ENCODE measurements around the gene TPRG1.

TPRG1 gene

DNA sequence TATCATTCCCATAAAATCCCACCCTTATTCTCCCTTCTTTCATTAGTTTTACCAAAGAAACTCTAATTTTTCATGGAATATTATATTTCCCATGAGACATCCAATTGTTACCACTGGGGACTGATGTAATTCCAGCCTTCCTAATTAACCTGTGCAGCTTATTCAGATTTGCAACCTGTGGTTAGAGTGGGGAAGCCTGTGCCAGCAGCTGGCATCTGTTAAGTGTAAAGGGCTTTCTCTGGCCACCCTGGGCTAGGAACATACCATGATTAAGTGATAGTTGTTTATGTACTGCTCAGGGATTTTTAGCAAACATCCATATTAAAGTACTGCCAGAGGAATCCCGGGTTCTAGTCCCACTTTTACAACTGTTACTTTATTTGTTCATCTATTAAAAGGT lies 78.2 kb downstream of the TPRG1 start:
- Histone ChIP-seq H3K9me3 (ENCODE audit: severe bottlenecking) (no peaks in the 10 kb centered on the region), H3K27ac (no peak overlapping the region), H3K4me3 (ENCODE audit: low read depth, low read length) (no peak overlapping the region), H3K36me3 (no peaks in the 10 kb centered on the region), H3K27me3 (ENCODE audit: insufficient read depth, low read depth, severe bottlenecking) (no peaks in the 10 kb centered on the region)
- no peak for TF ChIP-seq CTCF (IDR thresholded peaks at IDR 0.05; ENCODE audit: low read depth, low read length)
- no peak for DNase-seq

DNA sequence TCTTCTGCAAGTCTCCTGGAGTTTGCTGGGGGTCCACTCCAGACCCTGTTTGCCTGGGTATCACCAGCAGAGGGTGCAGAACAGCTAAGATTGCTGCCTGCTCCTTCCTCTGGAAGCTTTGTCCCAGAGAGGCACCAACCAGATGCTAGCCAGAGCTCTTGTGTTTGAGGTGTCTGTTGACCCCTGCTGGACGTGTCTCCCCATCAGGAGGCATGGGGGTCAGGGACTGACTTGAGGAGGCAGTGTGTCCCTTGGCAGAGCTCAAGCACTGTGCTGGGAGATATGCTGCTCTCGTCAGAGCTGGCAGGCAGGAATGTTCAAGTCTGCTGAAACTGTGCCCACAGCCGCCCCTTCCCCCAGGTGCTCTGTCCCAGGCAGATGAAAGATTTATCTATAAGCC lies 86.5 kb downstream of the TPRG1 start:
- no peak for TF ChIP-seq CTCF (IDR thresholded peaks at IDR 0.05; ENCODE audit: low read depth, low read length)
- Histone ChIP-seq H3K27me3 (ENCODE audit: insufficient read depth, low read depth, severe bottlenecking) (no peaks in the 10 kb centered on the region), H3K27ac (no peak overlapping the region), H3K36me3 (no peaks in the 10 kb centered on the region), H3K4me3 (ENCODE audit: low read depth, low read length) (no peak overlapping the region), H3K9me3 (ENCODE audit: severe bottlenecking) (no peaks in the 10 kb centered on the region)
- no peak for DNase-seq

DNA sequence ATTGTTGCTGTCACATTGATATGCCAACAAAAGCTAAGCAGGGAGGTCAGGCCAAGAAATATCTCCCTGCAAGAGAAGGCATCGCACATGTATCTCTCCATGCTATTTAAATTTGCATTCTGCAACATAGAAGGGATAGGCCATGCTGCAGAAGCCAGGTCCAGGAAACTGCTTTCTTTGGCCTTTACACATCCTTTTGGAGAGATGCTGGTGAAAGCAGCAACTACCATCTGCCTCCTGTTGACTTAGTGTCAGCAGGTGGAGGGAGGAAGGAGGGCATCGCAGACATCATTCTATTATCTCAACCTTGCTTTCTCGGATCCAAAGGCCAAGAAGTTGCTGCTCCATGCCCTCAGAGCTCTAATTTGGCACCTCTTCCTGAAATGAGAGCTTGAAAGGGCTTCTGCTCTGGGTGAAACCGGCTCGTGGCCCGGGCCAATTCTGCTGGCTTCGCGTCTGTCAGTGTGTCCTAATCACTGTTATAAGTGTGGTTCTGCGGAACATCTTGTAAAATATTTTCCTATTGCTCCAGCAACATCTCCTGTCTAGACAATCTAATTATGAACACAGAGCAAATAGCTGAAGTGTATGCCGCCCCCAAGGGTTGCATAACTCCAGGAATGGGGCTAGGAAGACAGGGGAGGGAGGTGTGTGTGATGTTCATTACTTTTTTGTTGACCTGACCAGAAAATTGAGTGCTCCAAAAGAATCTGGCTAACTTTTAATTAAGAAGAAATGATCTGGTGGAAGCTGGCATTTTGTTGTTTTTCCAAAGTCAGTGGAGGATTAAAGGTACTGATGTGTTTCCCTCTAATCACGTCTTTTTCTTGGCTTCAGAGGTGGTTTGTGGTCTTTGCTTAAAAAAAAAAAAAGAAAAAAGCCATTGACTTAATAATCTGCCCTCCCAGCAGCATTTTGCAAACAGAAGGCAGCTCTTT lies 89.1 kb downstream of the TPRG1 start:
- Histone ChIP-seq H3K9me3 (ENCODE audit: severe bottlenecking) (no peaks in the 10 kb centered on the region), H3K27me3 (ENCODE audit: insufficient read depth, low read depth, severe bottlenecking) (no peaks in the 10 kb centered on the region), H3K36me3 (no peaks in the 10 kb centered on the region), H3K4me3 (ENCODE audit: low read depth, low read length) (no peak overlapping the region), H3K27ac (no peak overlapping the region)
- no peak for DNase-seq
- no peak for TF ChIP-seq CTCF (IDR thresholded peaks at IDR 0.05; ENCODE audit: low read depth, low read length)

GRCh38 chr3:189262746-189263145 lies 91.0 kb downstream of the TPRG1 start:
- Histone ChIP-seq H3K4me3 (ENCODE audit: low read depth, low read length) (no peak overlapping the region), H3K27me3 (ENCODE audit: insufficient read depth, low read depth, severe bottlenecking) (no peaks in the 10 kb centered on the region), H3K36me3 (no peaks in the 10 kb centered on the region), H3K27ac (no peak overlapping the region), H3K9me3 (ENCODE audit: severe bottlenecking) (no peaks in the 10 kb centered on the region)
- DNase-seq = no peak
- TF ChIP-seq CTCF (IDR thresholded peaks at IDR 0.05; ENCODE audit: low read depth, low read length) = no peak

GRCh38 chr3:189267981-189268613 lies 96.3 kb downstream of the TPRG1 start:
- Histone ChIP-seq H3K27me3 (ENCODE audit: insufficient read depth, low read depth, severe bottlenecking) (no peaks in the 10 kb centered on the region), H3K9me3 (ENCODE audit: severe bottlenecking) (no peaks in the 10 kb centered on the region), H3K27ac (no peak overlapping the region), H3K36me3 (no peaks in the 10 kb centered on the region), H3K4me3 (ENCODE audit: low read depth, low read length) (no peak overlapping the region)
- TF ChIP-seq CTCF (IDR thresholded peaks at IDR 0.05; ENCODE audit: low read depth, low read length) = no peak
- no peak for DNase-seq

All from WERI-Rb-1 (cell line).